CD14-positive monocyte (primary cell): ENCODE data around the gene WDR81. TPM values are rescaled to one million over a fixed set of nuclear protein-coding genes. Genes with fewer than 3 reads are reported as not detected.

Experiments used
- DNase-seq, 3 donors: peaks; one replicate each; pipeline ENCODE4 v3.0.0-alpha.2; 2011 to 2022
- H2AFZ ChIP-seq: 2 replicates; pipeline ENCODE4 v1.6.0; 2012; ENCODE audit warnings: mild to moderate bottlenecking, low read depth, low read length, inconsistent platforms; ENCODE audit not compliant: insufficient read depth, poor library complexity, severe bottlenecking
- H3K27ac ChIP-seq, 2 donors: 1 replicate in 1 of 2; 2 replicates in 1 of 2; pipeline ENCODE4 v1.5.1; 2012 to 2013; ENCODE audit warnings: low read length in 2 of 2, control low read depth in 1 of 2, inconsistent platforms in 1 of 2, low read depth in 1 of 2, mild to moderate bottlenecking in 1 of 2
- H3K27me3 ChIP-seq, 2 donors: one replicate each; pipeline versions ENCODE4 v1.6.0 to v1.6.1; 2011 to 2013; ENCODE audit warnings: low read length in 2 of 2; ENCODE audit not compliant: control insufficient read depth in 2 of 2, insufficient read depth in 2 of 2
- H3K36me3 ChIP-seq, 2 donors: replicated peaks in 1 of 2; 1 replicate in 1 of 2; 2 replicates in 1 of 2; pipeline versions ENCODE4 v1.5.1 to v1.6.1; 2012 to 2013; ENCODE audit warnings: low read length in 2 of 2, control low read depth in 1 of 2, inconsistent platforms in 1 of 2, mild to moderate bottlenecking in 1 of 2; ENCODE audit not compliant: insufficient read depth in 2 of 2, control insufficient read depth in 1 of 2
- H3K4me1 ChIP-seq, 2 donors: 1 replicate in 1 of 2; 2 replicates in 1 of 2; pipeline versions ENCODE4 v1.5.1 to v1.6.1; 2012 to 2013; ENCODE audit warnings: low read length in 2 of 2, control low read depth in 1 of 2, inconsistent platforms in 1 of 2, mild to moderate bottlenecking in 1 of 2, moderate library complexity in 1 of 2; ENCODE audit not compliant: insufficient read depth in 2 of 2, control insufficient read depth in 1 of 2
- H3K4me2 ChIP-seq: replicated peaks from 2 replicates; pipeline ENCODE3; 2012; ENCODE audit warnings: low read length, moderate library complexity, mild to moderate bottlenecking; ENCODE audit not compliant: poor library complexity, severe bottlenecking; ENCODE audit errors: extremely low read depth
- H3K4me3 ChIP-seq, 3 experiments: fragments of 200-600 bp in 1 of 3; sonication (generic) in 1 of 3; replicated peaks in 1 of 3; 1 replicate in 2 of 3; 2 replicates in 1 of 3; pipeline ENCODE4 v1.5.1; 2011 to 2013; ENCODE audit warnings: low read length in 3 of 3, mild to moderate bottlenecking in 3 of 3, control low read depth in 2 of 3, low read depth in 2 of 3, inconsistent platforms in 1 of 3, moderate library complexity in 1 of 3
- H3K79me2 ChIP-seq: 2 replicates; pipeline ENCODE4 v1.6.0; 2012; ENCODE audit warnings: mild to moderate bottlenecking, control low read depth, inconsistent platforms, low read length, moderate library complexity; ENCODE audit not compliant: insufficient read depth
- H3K9ac ChIP-seq: 2 replicates; pipeline ENCODE4 v1.6.0; 2017; ENCODE audit warnings: low read length, mild to moderate bottlenecking; ENCODE audit not compliant: insufficient read depth, poor library complexity, severe bottlenecking
- H3K9me3 ChIP-seq, 2 donors: replicated peaks in 1 of 2; 1 replicate in 1 of 2; 2 replicates in 1 of 2; pipeline versions ENCODE4 v1.5.1 to v1.6.1; 2012 to 2013; ENCODE audit warnings: low read length in 2 of 2, control low read depth in 1 of 2; ENCODE audit not compliant: control insufficient read depth in 1 of 2, insufficient read depth in 1 of 2
- H4K20me1 ChIP-seq: 2 replicates; pipeline ENCODE4 v1.6.0; 2012; ENCODE audit warnings: mild to moderate bottlenecking, low read length, control low read depth, moderate library complexity; ENCODE audit not compliant: insufficient read depth
- H3K27ac Mint-ChIP-seq, 7 donors: one replicate each; pipeline ENCODE4 v1.8.0; 2020; ENCODE audit warnings: mild to moderate bottlenecking in 7 of 7, mixed read lengths in 7 of 7, moderate library complexity in 6 of 7, inconsistent platforms in 2 of 7
- H3K27me3 Mint-ChIP-seq, 3 donors: one replicate each; pipeline ENCODE4 v1.8.0; 2021 to 2022; ENCODE audit warnings: low read depth in 3 of 3, mild to moderate bottlenecking in 3 of 3, mixed read lengths in 3 of 3, moderate library complexity in 3 of 3, inconsistent platforms in 1 of 3
- H3K36me3 Mint-ChIP-seq, 2 donors: one replicate each; pipeline ENCODE4 v1.8.0; 2020; ENCODE audit warnings: mixed read lengths in 2 of 2, inconsistent platforms in 1 of 2, mild to moderate bottlenecking in 1 of 2
- H3K4me1 Mint-ChIP-seq: one replicate; pipeline ENCODE4 v1.8.0; 2020; ENCODE audit warnings: mild to moderate bottlenecking, mixed read lengths
- H3K4me3 Mint-ChIP-seq, 2 donors: one replicate each; pipeline ENCODE4 v1.8.0; 2020; ENCODE audit warnings: mild to moderate bottlenecking in 2 of 2, mixed read lengths in 2 of 2, moderate library complexity in 1 of 2
- H3K9me3 Mint-ChIP-seq, 7 donors: one replicate each; pipeline ENCODE4 v1.8.0; 2020 to 2022; ENCODE audit warnings: mixed read lengths in 7 of 7, mild to moderate bottlenecking in 6 of 7, moderate library complexity in 6 of 7, inconsistent platforms in 2 of 7
- WGBS: methylation state at CpG from one replicate; pipeline ENCODE4 v1.1.5; 2013; ENCODE audit warnings: missing lambda C conversion rate; ENCODE audit not compliant: insufficient coverage; 5-methylcytosine and 5-hydroxymethylcytosine counted together
- intact Hi-C, 2 donors: fragments of 100-400 bp; cut with micrococcal nuclease; formaldehyde crosslinking; loops; one replicate each; pipeline versions ENCODE4 v1.15.0 to v1.15.1; 2023
- polyA plus RNA-seq, 3 donors: library from polyadenylated mRNA; depleted of rRNA in 1 of 3; unstranded in 2 of 3; stranded (reverse) in 1 of 3; fragments of 300-500 nt in 2 of 3; fragments of >200 nt in 1 of 3; fragmentation: Illumina TruSeq in 2 of 3; gene quantifications; 1 replicate in 2 of 3; 2 replicates in 1 of 3; pipeline ENCODE4 v1.2.3, GENCODE V29; 2012 to 2021
- TF ChIP-seq, protein P1 (sequence below): fragments of 200-600 bp; IDR thresholded peaks from one replicate; pipeline ENCODE4 v1.8.0; 2022; ENCODE audit warnings: antibody characterized with exemption, mild to moderate bottlenecking

The WDR81 gene
- polyA plus RNA-seq, 3 donors, result 6.2 to 45.4 (median 8.8) TPM

- Mint-ChIP-seq H3K9me3 (peaks cover 0 to 3% (median 0%) of the 10 kb centered on the region in 7 donors), H3K27ac (peak overlapping the region in 2 of 7 donors; percentile 54 to 56), H3K4me3 (peak overlapping the region; percentile 91 to 93), H3K4me1 (peaks cover 49% of the 10 kb centered on the region), H3K36me3 (peaks cover 35 to 41% of the 10 kb centered on the region in 2 donors), H3K27me3 (peaks cover 15 to 42% (median 21%) of the 10 kb centered on the region in 3 donors)
- Histone ChIP-seq H3K9ac (no peak overlapping the region), H3K27me3 (peaks cover 0 to 20% of the 10 kb centered on the region in 2 donors), H3K4me2 (peak overlapping the region; percentile 81), H4K20me1 (peaks cover 59% of the 10 kb centered on the region), H3K9me3 (no peaks in the 10 kb centered on the region), H2AFZ (no peak overlapping the region), H3K79me2 (peaks cover 37% of the 10 kb centered on the region), H3K4me1 (peaks cover 47 to 57% of the 10 kb centered on the region in 2 donors), H3K36me3 (peaks cover 19 to 26% of the 10 kb centered on the region in 2 donors), H3K4me3 (peak overlapping the region; percentile 81 to 92 (median 84)), H3K27ac (no peak overlapping the region)
- TF ChIP-seq, protein P1, sequence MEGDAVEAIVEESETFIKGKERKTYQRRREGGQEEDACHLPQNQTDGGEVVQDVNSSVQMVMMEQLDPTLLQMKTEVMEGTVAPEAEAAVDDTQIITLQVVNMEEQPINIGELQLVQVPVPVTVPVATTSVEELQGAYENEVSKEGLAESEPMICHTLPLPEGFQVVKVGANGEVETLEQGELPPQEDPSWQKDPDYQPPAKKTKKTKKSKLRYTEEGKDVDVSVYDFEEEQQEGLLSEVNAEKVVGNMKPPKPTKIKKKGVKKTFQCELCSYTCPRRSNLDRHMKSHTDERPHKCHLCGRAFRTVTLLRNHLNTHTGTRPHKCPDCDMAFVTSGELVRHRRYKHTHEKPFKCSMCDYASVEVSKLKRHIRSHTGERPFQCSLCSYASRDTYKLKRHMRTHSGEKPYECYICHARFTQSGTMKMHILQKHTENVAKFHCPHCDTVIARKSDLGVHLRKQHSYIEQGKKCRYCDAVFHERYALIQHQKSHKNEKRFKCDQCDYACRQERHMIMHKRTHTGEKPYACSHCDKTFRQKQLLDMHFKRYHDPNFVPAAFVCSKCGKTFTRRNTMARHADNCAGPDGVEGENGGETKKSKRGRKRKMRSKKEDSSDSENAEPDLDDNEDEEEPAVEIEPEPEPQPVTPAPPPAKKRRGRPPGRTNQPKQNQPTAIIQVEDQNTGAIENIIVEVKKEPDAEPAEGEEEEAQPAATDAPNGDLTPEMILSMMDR, result no peak
- WGBS, result 7% methylated on average over 7 of the region's 11 CpGs
- intact Hi-C loops, result loop anchor here in 1 of 2 donors (10.0 kb wide), 2 partner anchors 69 to 321 kb away; partner anchors contain the start of genes DPH1, RILP and SCARF1
- peak in 1 of 3 donors; percentile 7 for DNase-seq
Observed at GRCh38 chr17:1713878-1714426, 10.6 kb upstream of the WDR81 start.

GRCh38 chr17:1714427-1714979, 10.0 kb upstream of the WDR81 start:
- peaks cover 19 to 26% of the 10 kb centered on the region in 2 donors for H3K36me3 ChIP-seq
- peaks cover 37% of the 10 kb centered on the region for H3K79me2 ChIP-seq
- peak overlapping the region; percentile 76 to 94 for H3K27ac ChIP-seq
- H4K20me1 ChIP-seq, result peaks cover 59% of the 10 kb centered on the region
- peaks cover 44 to 52% of the 10 kb centered on the region in 2 donors for H3K4me1 ChIP-seq
- H3K9ac ChIP-seq, result peak overlapping the region; percentile 98
- Mint-ChIP-seq H3K27me3 (peaks cover 10 to 37% (median 15%) of the 10 kb centered on the region in 3 donors), H3K27ac (peak overlapping the region; percentile 84 to 98 (median 90)), H3K36me3 (peaks cover 35 to 41% of the 10 kb centered on the region in 2 donors), H3K4me3 (peak overlapping the region; percentile 91 to 93), H3K4me1 (peaks cover 46% of the 10 kb centered on the region), H3K9me3 (peaks cover 0 to 3% (median 0%) of the 10 kb centered on the region in 7 donors)
- intact Hi-C loops, result loop anchor here in 1 of 2 donors (10.0 kb wide), 2 partner anchors 70 to 320 kb away; partner anchors contain the start of genes DPH1, RILP and SCARF1
- TF ChIP-seq, protein P1, result no peak
- WGBS, result under 1% methylated on average over 18 of the region's 19 CpGs
- H3K27me3 ChIP-seq, result peaks cover 0 to 15% of the 10 kb centered on the region in 2 donors
- H3K9me3 ChIP-seq, result no peaks in the 10 kb centered on the region
- DNase-seq, result peak; percentile 47 to 67 (median 59)
- H3K4me3 ChIP-seq, result peak overlapping the region; percentile 81 to 92 (median 84)
- H3K4me2 ChIP-seq, result peak overlapping the region; percentile 81
- no peak overlapping the region for H2AFZ ChIP-seq
